H54 (cell line): ENCODE results near the gene ARHGEF3.

Source experiments
- DNase-seq: peaks from one replicate; pipeline ENCODE4 v3.0.0; 2011; ENCODE audit warnings: low spot score, mixed read lengths; ENCODE audit not compliant: insufficient read length
- FAIRE-seq: peaks from 3 replicates; lab custom pipeline; 2011; peaks lifted over from hg19 to GRCh38; lab: Jason Lieb, UNC
- POLR2A ChIP-seq: IDR thresholded peaks from 2 replicates; pipeline ENCODE4 v1.6.1; 2011; ENCODE audit warnings: low read depth, mild to moderate bottlenecking, low read length

The ARHGEF3 gene

DNA sequence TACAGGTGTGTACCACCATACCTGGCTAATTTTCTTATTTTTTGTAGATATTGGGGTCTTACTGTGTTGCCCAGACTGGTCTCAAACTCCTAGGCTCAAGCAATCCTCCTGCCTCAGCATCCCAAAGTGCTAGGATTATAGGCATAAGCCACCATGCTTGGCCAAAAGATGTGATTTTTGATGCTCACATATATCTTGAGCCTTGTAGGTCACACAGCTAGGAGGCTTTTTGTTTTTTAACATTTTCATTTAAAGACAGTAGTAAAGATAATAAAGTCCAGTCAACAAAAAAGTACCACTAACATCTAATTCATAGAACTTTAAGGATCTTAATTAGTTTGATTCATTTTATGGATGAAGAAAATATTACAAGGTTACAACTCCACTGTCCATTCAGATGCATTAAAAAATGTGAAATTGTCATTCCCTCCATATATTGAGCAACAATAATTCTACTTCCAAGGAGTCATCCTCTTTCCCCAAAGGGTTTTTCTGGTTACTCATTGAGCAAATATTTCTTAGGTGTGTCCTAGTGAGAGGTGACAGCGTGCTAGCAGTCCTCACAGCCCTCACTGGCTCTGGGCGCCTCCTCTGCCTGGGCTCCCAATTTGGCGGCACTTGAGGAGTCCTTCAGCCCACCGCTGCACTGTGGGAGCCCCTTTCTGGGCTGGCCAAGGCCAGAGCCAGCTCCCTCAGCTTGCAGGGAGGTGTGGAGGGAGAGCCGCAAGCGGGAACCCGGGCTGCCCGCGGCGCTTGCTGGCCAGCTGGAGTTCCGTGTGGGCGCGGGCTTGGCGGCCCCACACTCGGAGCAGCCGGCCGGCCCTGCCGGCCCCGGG is 110.4 kb downstream of the ARHGEF3 start:
- DNase-seq, result no peak
- no peak for TF ChIP-seq POLR2A
- no peak for FAIRE-seq

DNA sequence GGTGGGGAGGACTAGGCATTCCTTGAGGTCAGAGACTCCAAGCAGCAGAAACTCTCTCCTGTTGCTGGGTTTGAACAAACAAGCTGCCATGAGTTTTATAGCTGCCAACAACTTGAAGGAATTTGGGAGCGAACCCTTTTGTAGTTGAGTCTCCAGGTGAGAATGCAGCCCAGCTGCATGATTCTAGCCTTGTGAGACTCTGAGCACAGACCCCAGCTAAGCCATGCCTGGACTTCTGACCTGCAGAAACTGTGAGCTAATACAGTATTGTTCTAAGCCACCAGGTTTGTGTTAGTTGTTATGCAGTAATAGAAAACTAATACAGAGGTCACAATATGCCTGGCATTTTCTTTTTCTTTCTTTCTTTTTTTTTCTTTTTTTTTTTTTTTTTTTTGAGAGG is 112.4 kb downstream of the ARHGEF3 start:
- FAIRE-seq (no peak), DNase-seq (no peak)
- no peak for TF ChIP-seq POLR2A

DNA sequence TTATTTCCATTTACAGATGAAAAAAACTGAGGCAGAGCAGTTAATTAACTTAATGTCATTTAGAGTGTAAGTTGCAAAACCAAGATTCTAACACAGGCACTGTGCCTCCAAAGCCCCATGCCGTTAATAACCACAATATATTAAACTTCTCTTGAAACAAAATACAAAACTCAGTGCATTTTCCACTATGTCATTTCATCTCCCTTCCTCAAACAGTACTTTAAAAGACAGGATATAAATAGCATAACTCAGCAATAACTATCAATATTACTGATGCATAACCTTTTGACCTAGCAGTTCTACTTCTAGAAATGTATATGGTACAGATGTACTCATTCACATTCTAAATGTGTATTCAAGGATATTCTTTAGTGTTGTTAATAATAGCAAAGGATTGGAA is 113.6 kb downstream of the ARHGEF3 start:
- DNase-seq (no peak), FAIRE-seq (no peak)
- TF ChIP-seq POLR2A, result no peak

DNA sequence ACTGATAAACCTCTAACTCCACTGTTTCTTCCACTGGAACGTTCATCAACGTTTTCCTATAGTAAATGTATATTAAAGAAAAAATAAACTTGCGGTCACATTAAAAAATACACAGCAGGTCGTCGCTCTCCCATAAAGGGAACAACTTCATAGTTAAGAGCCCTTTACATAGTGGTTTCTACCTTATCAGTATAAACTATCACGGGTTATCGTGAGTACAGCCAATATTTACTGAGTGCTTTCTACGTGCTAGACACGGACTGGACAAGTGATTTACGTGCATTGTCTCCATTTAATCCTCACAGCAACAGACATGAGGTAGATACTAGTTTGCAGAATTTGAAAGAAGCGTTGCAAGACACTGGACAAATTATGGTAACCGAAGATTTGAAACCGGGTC is 117.7 kb downstream of the ARHGEF3 start:
- DNase-seq, result no peak
- FAIRE-seq, result no peak
- no peak for TF ChIP-seq POLR2A

DNA sequence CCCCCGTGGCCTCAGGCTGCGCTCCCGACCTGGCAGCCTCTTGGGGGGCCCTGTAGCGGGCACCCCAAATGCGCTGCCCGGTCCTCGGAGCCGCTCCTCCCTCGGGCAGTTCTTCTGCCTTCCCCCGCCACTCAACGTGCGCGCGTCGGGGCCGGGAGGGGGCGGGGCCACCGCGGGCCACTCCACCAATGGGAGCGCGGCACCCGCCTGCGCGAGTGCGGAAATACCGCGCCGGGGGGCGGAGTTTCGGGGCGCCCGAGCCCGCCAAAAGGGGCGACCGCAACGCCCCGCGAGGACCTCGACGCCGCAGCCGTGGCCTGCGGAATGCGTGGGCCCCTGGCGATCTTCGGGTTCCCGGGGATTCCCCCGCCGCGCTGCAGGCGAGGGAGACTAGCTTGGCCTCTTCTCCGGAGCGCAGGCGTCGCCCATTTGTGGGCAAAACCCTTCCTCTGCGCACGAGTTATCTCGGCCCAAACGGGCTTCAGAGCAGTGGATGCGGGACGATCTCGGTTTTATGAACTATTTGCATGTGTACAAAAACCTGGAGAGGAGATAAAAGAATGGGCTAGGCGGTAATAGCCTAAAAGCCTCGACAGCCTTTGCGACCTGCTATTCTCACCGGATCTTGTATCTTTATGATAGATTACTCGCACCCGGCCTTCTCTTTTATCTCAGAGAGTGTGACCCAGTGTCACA is 118.5 kb downstream of the ARHGEF3 start, which contains the start of gene TASOR:
TASOR (minus strand) TSS at position 144 of the 696 bp plus-strand sequence. CDS start 259 bp downstream, outside the sequence.
- peak; percentile 84 for DNase-seq
- FAIRE-seq, result no peak
- TF ChIP-seq POLR2A, result peak; percentile 67

DNA sequence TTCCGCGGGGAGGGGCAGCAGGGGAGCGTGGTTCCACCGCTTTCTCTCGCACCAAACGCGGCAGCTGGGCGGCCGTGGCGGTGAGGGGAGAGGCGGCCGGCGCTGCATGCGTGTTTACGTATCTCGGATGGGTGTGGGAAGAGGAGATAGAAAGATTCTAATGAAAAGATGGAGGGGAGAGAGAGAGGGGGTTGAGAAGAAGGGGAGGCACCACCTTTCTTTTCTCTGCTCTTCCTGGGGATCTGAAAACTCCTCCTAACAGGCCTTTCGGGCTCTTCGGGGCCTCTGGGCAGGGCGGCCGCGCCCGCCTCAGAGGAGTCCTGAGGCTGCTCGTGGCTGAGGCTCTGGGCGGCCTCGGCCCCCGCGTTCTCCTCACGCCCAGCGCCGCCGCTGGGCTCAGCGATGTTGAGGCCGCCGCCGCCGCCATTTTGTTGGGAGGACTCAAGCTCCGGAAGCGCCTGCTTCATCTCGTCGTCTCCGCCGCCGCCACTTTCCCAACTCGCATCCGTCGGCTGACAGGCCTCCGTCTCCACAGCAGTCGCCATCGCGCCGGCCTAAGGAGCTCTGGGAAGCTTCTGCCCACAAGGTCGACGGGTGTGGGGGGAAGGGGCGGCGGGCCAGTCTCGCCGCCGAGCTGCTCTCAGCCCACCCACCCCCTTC is 119.2 kb downstream of the ARHGEF3 start:
- DNase-seq (peak; percentile 36), FAIRE-seq (no peak)
- peak; percentile 63 for TF ChIP-seq POLR2A

DNA sequence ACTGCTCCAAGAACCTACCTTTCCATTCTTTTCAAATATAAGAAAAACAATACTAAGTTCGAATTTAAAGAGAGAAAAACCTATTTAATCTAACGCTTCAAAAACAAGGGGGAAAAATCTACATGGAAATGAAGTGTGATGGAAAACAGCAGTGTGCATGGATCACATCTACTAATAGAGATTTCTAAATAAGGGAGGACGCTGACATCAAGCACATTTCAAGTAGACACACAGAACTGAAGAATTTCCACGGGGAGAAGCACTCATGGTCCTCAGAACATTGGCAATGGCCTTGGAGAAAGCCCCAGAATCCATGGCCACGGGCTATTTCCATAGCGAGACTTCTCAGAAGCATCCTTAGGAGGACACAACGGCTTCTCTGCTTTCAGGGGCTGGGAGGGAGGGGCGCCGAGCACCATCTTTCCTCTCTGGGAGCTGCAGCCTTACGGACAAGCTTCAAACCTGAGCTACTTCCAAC is 119.7 kb downstream of the ARHGEF3 start:
- DNase-seq, result no peak
- no peak for TF ChIP-seq POLR2A
- FAIRE-seq, result peak; percentile 43

DNA sequence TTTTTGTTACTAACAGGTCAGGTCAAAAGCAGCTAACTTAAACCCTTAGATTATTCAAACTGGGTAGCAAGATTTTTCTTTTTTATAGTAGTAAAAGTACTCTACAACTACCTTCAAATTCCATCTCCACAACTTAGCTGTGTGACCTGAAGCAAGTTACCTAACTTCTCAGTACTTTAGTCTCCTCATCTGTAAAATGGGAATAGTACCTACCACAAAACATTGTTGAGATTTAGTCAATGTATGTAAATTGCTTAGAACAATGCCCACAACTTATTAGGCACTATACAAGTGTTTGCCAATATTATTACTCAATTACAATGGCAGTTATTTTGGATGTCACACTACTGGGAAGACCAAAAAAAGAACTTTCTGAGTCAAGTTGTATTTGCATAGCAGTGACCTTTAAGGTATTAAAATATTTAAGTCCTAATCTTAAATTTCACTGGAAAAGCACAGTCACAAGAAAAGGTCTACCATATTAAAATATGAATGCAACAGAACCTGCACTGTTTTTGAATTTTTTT is 121.6 kb downstream of the ARHGEF3 start:
- FAIRE-seq (peak; percentile 36), DNase-seq (no peak)
- TF ChIP-seq POLR2A, result no peak
